Measurements from ENCODE around the gene CCL8.

GRCh38 chr17:34361478-34362061 is 42.3 kb downstream of the CCL8 start:
- TF ChIP-seq, protein P1, sequence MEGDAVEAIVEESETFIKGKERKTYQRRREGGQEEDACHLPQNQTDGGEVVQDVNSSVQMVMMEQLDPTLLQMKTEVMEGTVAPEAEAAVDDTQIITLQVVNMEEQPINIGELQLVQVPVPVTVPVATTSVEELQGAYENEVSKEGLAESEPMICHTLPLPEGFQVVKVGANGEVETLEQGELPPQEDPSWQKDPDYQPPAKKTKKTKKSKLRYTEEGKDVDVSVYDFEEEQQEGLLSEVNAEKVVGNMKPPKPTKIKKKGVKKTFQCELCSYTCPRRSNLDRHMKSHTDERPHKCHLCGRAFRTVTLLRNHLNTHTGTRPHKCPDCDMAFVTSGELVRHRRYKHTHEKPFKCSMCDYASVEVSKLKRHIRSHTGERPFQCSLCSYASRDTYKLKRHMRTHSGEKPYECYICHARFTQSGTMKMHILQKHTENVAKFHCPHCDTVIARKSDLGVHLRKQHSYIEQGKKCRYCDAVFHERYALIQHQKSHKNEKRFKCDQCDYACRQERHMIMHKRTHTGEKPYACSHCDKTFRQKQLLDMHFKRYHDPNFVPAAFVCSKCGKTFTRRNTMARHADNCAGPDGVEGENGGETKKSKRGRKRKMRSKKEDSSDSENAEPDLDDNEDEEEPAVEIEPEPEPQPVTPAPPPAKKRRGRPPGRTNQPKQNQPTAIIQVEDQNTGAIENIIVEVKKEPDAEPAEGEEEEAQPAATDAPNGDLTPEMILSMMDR (IDR thresholded peaks at IDR 0.05), result peak; percentile 100
- TF ChIP-seq POLR2AphosphoS5 (IDR thresholded peaks at IDR 0.05; ENCODE audit: low read depth, low read length) (no peak), RAD21 (IDR thresholded peaks at IDR 0.05; ENCODE audit: low read length) (peak; percentile 100), RFX5 (IDR thresholded peaks at IDR 0.05; ENCODE audit: low read length) (no peak), ELF1 (IDR thresholded peaks at IDR 0.05) (no peak)
- TF ChIP-seq, protein P2, sequence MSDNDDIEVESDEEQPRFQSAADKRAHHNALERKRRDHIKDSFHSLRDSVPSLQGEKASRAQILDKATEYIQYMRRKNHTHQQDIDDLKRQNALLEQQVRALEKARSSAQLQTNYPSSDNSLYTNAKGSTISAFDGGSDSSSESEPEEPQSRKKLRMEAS (IDR thresholded peaks at IDR 0.05; ENCODE audit: low read depth), result no peak
- TF ChIP-seq, protein P3, sequence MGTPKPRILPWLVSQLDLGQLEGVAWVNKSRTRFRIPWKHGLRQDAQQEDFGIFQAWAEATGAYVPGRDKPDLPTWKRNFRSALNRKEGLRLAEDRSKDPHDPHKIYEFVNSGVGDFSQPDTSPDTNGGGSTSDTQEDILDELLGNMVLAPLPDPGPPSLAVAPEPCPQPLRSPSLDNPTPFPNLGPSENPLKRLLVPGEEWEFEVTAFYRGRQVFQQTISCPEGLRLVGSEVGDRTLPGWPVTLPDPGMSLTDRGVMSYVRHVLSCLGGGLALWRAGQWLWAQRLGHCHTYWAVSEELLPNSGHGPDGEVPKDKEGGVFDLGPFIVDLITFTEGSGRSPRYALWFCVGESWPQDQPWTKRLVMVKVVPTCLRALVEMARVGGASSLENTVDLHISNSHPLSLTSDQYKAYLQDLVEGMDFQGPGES (IDR thresholded peaks at IDR 0.05; ENCODE audit: low read depth, low read length), result no peak
- TF ChIP-seq, protein P4, sequence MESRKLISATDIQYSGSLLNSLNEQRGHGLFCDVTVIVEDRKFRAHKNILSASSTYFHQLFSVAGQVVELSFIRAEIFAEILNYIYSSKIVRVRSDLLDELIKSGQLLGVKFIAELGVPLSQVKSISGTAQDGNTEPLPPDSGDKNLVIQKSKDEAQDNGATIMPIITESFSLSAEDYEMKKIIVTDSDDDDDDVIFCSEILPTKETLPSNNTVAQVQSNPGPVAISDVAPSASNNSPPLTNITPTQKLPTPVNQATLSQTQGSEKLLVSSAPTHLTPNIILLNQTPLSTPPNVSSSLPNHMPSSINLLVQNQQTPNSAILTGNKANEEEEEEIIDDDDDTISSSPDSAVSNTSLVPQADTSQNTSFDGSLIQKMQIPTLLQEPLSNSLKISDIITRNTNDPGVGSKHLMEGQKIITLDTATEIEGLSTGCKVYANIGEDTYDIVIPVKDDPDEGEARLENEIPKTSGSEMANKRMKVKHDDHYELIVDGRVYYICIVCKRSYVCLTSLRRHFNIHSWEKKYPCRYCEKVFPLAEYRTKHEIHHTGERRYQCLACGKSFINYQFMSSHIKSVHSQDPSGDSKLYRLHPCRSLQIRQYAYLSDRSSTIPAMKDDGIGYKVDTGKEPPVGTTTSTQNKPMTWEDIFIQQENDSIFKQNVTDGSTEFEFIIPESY (IDR thresholded peaks at IDR 0.05; ENCODE audit: borderline replicate concordance, low read depth), result no peak

Measured in SK-N-SH (cell line).